SK-N-SH (cell line): ENCODE data around the gene COX7B.

ENCODE experiments used
- EP300 ChIP-seq, 2 experiments: IDR thresholded peaks; 2 replicates each; pipeline versions ENCODE4 v1.4.0 to v1.6.1; 2012; ENCODE audit warnings: borderline replicate concordance in 1 of 2, low read depth in 1 of 2, low read length in 1 of 2
- EZH2phosphoT487 ChIP-seq: fragments of 200-600 bp; sonication (generic); IDR thresholded peaks from 2 replicates; pipeline ENCODE4 v1.6.1; 2017; ENCODE audit warnings: low read depth, mixed run types, mild to moderate bottlenecking, antibody characterized with exemption, moderate library complexity, borderline replicate concordance
- MEF2A ChIP-seq: IDR thresholded peaks from 2 replicates; pipeline ENCODE4 v1.4.0; 2012; ENCODE audit warnings: low read depth, borderline replicate concordance
- MXI1 ChIP-seq: IDR thresholded peaks from 2 replicates; pipeline ENCODE4 v1.6.1; 2012; ENCODE audit warnings: mild to moderate bottlenecking, low read depth, low read length, improper control_type of control experiment
- NFIC ChIP-seq: IDR thresholded peaks from 2 replicates; pipeline ENCODE4 v1.4.0; 2012; ENCODE audit warnings: borderline replicate concordance
- POLR2AphosphoS5 ChIP-seq: IDR thresholded peaks from 2 replicates; pipeline ENCODE4 v1.6.1; 2012; ENCODE audit warnings: low read depth, low read length
- RAD21 ChIP-seq: IDR thresholded peaks from 2 replicates; pipeline ENCODE4 v1.6.1; 2012; ENCODE audit warnings: mild to moderate bottlenecking, low read length
- RFX5 ChIP-seq: IDR thresholded peaks from 2 replicates; pipeline ENCODE4 v1.6.1; 2012; ENCODE audit warnings: mild to moderate bottlenecking, improper control_type of control experiment, low read length
- SMC3 ChIP-seq: IDR thresholded peaks from 2 replicates; pipeline ENCODE4 v1.6.1; 2012; ENCODE audit warnings: low read depth, low read length, improper control_type of control experiment
- TCF12 ChIP-seq: IDR thresholded peaks from 2 replicates; pipeline ENCODE4 v1.4.0; 2012
- TF ChIP-seq, protein P1 (sequence below): fragments of 200-600 bp; sonication (generic); IDR thresholded peaks from 2 replicates; pipeline ENCODE4 v1.6.1; 2017; ENCODE audit warnings: antibody characterized with exemption, mild to moderate bottlenecking, moderate library complexity
- TF ChIP-seq, protein P2 (sequence below): IDR thresholded peaks from 2 replicates; pipeline ENCODE4 v1.4.0; 2012; ENCODE audit warnings: low read depth

GRCh38 chrX:77917294-77917933 is 18.1 kb downstream of the COX7B start:
- TF ChIP-seq EZH2phosphoT487: no peak
- TF ChIP-seq MEF2A: no peak
- TF ChIP-seq SMC3: no peak
- TF ChIP-seq, protein P1, sequence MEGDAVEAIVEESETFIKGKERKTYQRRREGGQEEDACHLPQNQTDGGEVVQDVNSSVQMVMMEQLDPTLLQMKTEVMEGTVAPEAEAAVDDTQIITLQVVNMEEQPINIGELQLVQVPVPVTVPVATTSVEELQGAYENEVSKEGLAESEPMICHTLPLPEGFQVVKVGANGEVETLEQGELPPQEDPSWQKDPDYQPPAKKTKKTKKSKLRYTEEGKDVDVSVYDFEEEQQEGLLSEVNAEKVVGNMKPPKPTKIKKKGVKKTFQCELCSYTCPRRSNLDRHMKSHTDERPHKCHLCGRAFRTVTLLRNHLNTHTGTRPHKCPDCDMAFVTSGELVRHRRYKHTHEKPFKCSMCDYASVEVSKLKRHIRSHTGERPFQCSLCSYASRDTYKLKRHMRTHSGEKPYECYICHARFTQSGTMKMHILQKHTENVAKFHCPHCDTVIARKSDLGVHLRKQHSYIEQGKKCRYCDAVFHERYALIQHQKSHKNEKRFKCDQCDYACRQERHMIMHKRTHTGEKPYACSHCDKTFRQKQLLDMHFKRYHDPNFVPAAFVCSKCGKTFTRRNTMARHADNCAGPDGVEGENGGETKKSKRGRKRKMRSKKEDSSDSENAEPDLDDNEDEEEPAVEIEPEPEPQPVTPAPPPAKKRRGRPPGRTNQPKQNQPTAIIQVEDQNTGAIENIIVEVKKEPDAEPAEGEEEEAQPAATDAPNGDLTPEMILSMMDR: no peak
- no peak for TF ChIP-seq EP300 (IDR thresholded peaks at IDR 0.05; ENCODE audit: borderline replicate concordance in 1 of 2, low read depth in 1 of 2, low read length in 1 of 2)
- TF ChIP-seq RFX5: no peak
- no peak for TF ChIP-seq MXI1
- TF ChIP-seq TCF12: no peak
- TF ChIP-seq POLR2AphosphoS5: no peak
- TF ChIP-seq RAD21: no peak
- TF ChIP-seq, protein P2, sequence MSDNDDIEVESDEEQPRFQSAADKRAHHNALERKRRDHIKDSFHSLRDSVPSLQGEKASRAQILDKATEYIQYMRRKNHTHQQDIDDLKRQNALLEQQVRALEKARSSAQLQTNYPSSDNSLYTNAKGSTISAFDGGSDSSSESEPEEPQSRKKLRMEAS: no peak
- TF ChIP-seq NFIC: no peak
